Mucosa of descending colon (tissue), 3 donors: ENCODE measurements around the gene TMEM18. TPM values are rescaled to one million over a fixed set of nuclear protein-coding genes. Genes with fewer than 3 reads are reported as not detected.
"Not testable (repeated sequence)": the region's sequence is repeated elsewhere in the genome, so short reads cannot be mapped to it uniquely, and the experiment has no call there.

Experiments
- ATAC-seq: fragments of 200-7000 bp; cut with Tn5 transposase; one replicate; pipeline ENCODE4 v1.9.1; 2020; ENCODE audit warnings: mild to moderate bottlenecking, moderate library complexity
- DNase-seq, 3 donors: peaks; one replicate each; pipeline ENCODE4 v3.0.0-alpha.2; 2020
- H3K36me3 ChIP-seq: fragments of 200-600 bp; one replicate; pipeline ENCODE4 v1.8.0; 2021; ENCODE audit warnings: low read depth, mild to moderate bottlenecking
- H3K4me1 ChIP-seq: fragments of 200-600 bp; one replicate; pipeline ENCODE4 v1.8.0; 2021; ENCODE audit warnings: low read depth, mild to moderate bottlenecking
- H3K4me3 ChIP-seq: fragments of 200-600 bp; one replicate; pipeline ENCODE4 v1.8.0; 2021; ENCODE audit warnings: mild to moderate bottlenecking
- H3K9me3 ChIP-seq: fragments of 200-600 bp; one replicate; pipeline ENCODE4 v1.8.0; 2021; ENCODE audit warnings: mild to moderate bottlenecking
- intact Hi-C, 2 donors: fragments of 100-400 bp; cut with DNase I in 1 of 2; cut with micrococcal nuclease in 1 of 2; formaldehyde crosslinking; loops; one replicate each; pipeline versions ENCODE4 v1.11.0 to v1.11.1; 2022; cut with DNase I, micrococcal nuclease
- total RNA-seq, 3 donors: library from RNA; stranded (reverse); fragmentation: NEBNext Ultra II Directional in 2 of 3; extraction: Animal tissue kit (Norgen Biotek cat#: 25700) in 2 of 3; gene quantifications; one replicate each; pipeline versions ENCODE4 v1.2.1 to v1.2.4, GENCODE V29; 2021 to 2023
- TF ChIP-seq, protein P1 (sequence below): fragments of 200-600 bp; IDR thresholded peaks from one replicate; pipeline ENCODE4 v1.8.0; 2022; ENCODE audit warnings: antibody characterized with exemption, mild to moderate bottlenecking
- donor health status: DM: no; HTN: no; CAD: no; lungs with moderate emphysema.
- donor health status: DM: no; HTN: no; CAD: no.
- donor health status: DM: no; HTN: yes; CAD: no.

TMEM18 gene
- total RNA-seq, 3 donors from 2014 or later, result 13.9 to 22.3 (median 19.0) TPM

DNA sequence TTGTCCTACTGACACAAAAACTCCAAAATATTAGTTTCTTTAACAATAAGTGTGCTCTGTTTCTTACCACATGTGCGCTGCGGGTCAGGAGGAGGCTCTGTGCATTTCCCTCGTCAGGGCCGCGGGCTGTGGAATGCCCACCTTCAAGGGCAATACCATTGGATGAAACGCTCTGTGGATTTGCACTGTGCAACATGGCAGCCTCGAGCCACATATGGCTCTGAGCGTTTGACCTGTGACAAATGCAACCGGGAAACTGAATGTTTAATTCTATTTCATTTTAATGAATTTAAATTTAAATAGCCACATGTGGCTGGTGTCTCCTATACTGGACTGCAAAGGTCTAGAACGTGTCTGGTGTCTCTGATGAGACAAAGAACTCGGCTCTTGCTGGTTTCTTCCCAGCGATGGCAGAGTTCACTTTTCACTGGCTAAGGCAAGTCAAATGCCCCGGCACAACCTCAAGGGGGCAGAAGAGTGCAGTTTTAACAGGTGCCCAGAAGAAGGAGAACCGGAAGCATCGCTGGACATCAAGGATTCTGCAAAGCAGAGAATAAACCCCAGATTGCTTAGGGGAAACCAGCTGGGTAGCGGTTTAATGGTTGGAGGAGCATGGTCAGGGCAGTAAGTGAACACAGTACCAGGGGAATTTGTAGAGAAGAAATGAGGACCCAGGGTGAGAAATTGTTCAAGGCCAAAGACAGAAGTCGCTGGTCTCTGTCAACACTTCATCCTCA is 37.0 kb upstream of the TMEM18 start:
- ATAC-seq, result peak; percentile 80
- TF ChIP-seq, protein P1, sequence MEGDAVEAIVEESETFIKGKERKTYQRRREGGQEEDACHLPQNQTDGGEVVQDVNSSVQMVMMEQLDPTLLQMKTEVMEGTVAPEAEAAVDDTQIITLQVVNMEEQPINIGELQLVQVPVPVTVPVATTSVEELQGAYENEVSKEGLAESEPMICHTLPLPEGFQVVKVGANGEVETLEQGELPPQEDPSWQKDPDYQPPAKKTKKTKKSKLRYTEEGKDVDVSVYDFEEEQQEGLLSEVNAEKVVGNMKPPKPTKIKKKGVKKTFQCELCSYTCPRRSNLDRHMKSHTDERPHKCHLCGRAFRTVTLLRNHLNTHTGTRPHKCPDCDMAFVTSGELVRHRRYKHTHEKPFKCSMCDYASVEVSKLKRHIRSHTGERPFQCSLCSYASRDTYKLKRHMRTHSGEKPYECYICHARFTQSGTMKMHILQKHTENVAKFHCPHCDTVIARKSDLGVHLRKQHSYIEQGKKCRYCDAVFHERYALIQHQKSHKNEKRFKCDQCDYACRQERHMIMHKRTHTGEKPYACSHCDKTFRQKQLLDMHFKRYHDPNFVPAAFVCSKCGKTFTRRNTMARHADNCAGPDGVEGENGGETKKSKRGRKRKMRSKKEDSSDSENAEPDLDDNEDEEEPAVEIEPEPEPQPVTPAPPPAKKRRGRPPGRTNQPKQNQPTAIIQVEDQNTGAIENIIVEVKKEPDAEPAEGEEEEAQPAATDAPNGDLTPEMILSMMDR, result peak; percentile 69
- no peaks in the 10 kb centered on the region for H3K9me3 ChIP-seq
- intact Hi-C loops, result no loop called here
- no peak overlapping the region for H3K4me3 ChIP-seq
- H3K36me3 ChIP-seq, result no peaks in the 10 kb centered on the region
- no peaks in the 10 kb centered on the region for H3K4me1 ChIP-seq
- peak in 2 of 3 donors; percentile 55 to 82 for DNase-seq

GRCh38 chr2:710867-711665 is 33.9 kb upstream of the TMEM18 start:
- TF ChIP-seq, protein P1, result no peak
- ATAC-seq (no peak), DNase-seq (no peak)
- Histone ChIP-seq H3K4me3 (no peak overlapping the region), H3K36me3 (no peaks in the 10 kb centered on the region), H3K4me1 (no peaks in the 10 kb centered on the region), H3K9me3 (no peaks in the 10 kb centered on the region)
- intact Hi-C loops, result no loop called here

- Histone ChIP-seq H3K4me1 (no peaks in the 10 kb centered on the region), H3K9me3 (no peaks in the 10 kb centered on the region), H3K36me3 (no peaks in the 10 kb centered on the region), H3K4me3 (no peak overlapping the region)
- ATAC-seq (no peak), DNase-seq (no peak)
- intact Hi-C loops, result no loop called here
- TF ChIP-seq, protein P1, result no peak
Measured at GRCh38 chr2:709138-709765, 32.0 kb upstream of the TMEM18 start.

DNA sequence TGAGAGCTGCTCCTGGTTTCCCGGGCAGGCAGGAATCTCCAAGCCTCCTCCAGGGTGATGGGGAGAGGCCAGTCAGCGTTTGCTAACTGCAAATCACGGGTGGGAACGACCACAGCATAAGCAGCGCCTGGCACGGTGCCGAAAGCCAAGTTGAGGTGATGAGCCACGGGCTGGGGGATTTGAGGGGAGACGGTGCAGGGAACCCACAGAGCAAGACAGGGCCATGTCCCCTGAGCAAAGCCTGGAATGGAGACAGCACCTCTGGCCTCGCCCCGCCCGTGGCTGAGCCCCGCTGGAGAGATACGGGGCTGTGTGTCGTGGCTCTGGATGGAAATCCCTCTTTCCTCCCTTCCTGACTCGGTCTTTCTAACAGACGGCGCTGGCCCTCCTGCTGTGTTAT is 31.5 kb upstream of the TMEM18 start:
- Histone ChIP-seq H3K36me3 (no peaks in the 10 kb centered on the region), H3K9me3 (no peaks in the 10 kb centered on the region), H3K4me1 (no peaks in the 10 kb centered on the region), H3K4me3 (no peak overlapping the region)
- no peak for ATAC-seq
- DNase-seq, result no peak
- intact Hi-C loops, result no loop called here
- TF ChIP-seq, protein P1, result no peak

DNA sequence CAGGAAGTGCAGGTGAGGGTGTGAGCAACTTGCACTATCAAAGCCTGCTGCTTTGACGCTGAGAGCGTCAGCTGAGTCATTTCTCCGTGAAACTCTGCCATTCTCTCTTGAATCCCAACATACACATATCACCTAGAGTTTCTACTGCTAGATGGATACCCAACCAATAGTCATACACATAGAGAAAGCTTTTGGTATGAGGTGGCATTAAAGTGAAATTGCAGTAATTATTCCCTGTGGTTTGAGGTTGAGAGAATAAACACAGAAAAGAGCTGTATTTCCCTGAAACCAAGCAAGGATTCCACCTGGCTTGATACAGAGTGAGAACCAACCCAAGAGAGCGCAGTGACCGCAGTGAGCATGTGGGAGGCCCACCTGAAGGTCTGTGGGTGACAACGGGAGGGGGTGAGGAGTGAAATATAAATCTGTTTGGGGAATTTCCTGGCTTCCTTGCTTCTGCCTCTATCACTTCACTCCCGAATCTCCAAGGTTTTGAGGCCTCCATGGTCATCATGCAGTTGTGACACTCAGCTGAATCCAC is 28.8 kb upstream of the TMEM18 start:
- TF ChIP-seq, protein P1, result no peak
- Histone ChIP-seq H3K4me1 (no peaks in the 10 kb centered on the region), H3K9me3 (no peaks in the 10 kb centered on the region), H3K36me3 (no peaks in the 10 kb centered on the region), H3K4me3 (no peak overlapping the region)
- DNase-seq, result no peak
- intact Hi-C loops, result no loop called here
- no peak for ATAC-seq

DNA sequence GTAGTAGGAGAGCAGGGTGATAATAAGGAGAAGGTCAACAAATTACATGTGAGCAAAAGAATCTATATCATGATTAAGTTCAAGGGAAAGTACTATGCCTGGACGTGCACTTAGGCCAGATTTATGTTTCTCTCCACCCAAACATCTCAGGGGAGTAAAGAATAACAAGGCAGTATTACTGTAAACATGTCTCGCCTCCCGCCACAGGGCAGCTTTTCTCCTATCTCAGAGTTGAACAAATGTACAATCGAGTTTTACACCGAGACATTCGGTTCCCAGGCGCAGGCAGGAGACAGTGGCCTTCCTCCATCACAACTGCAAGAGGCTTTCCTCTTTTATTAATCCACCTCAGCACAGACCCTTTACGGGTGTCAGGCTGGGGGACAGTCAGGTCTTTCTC is 25.6 kb upstream of the TMEM18 start:
- H3K4me1 ChIP-seq, ATAC-seq, intact Hi-C loops, H3K4me3 ChIP-seq, DNase-seq, H3K36me3 ChIP-seq, H3K9me3 ChIP-seq: not testable (repeated sequence)
